K562 (cell line): ENCODE results near the gene COL16A1. TPM values are rescaled to one million over a fixed set of nuclear protein-coding genes. Genes with fewer than 3 reads are reported as not detected.

Experiments
- BRCA1 ChIP-seq, 2 experiments: fragments of 450-650 bp in 1 of 2; sonication (generic) in 1 of 2; formaldehyde crosslinking in 1 of 2; IDR thresholded peaks; 2 replicates each; pipeline versions ENCODE4 v1.5.0 to v1.6.1; 2017 to 2020; ENCODE audit warnings: mild to moderate bottlenecking in 1 of 2, missing genetic modification reagents in 1 of 2
- CAMTA2 ChIP-seq: fragments of 250-450 bp; sonication (Bioruptor Pico); conservative IDR thresholded peaks from 2 replicates; pipeline ENCODE4 v1.5.1; 2022
- CCNT2 ChIP-seq: IDR thresholded peaks from 2 replicates; pipeline ENCODE4 v1.6.1; 2011; ENCODE audit warnings: borderline replicate concordance, low read depth, mild to moderate bottlenecking, moderate library complexity, mixed read lengths, low read length; ENCODE audit not compliant: insufficient read length; ENCODE audit errors: extremely low read depth
- CHCHD3 ChIP-seq: fragments of 250-450 bp; sonication (Bioruptor Pico); IDR thresholded peaks from 2 replicates; pipeline ENCODE4 v2.1.2; 2022; ENCODE audit warnings: mild to moderate bottlenecking
- E4F1 ChIP-seq: fragments of 250-450 bp; sonication (Bioruptor Pico); IDR thresholded peaks from 2 replicates; pipeline ENCODE4 v1.5.0; 2021; ENCODE audit warnings: mild to moderate bottlenecking, borderline replicate concordance
- FOXK2 ChIP-seq, 2 experiments: fragments of 450-650 bp; IDR thresholded peaks in 1 of 2; conservative IDR thresholded peaks in 1 of 2; 2 replicates each; pipeline ENCODE4 v1.6.1; 2016; ENCODE audit warnings: low read depth in 2 of 2, mild to moderate bottlenecking in 1 of 2
- MEF2D ChIP-seq: conservative IDR thresholded peaks from 2 replicates; pipeline ENCODE4 v1.6.1; 2016; ENCODE audit warnings: low read depth, missing genetic modification characterization, missing compliant biosample characterization
- MYC ChIP-seq, 2 experiments: fragments of 250-450 bp in 1 of 2; sonication (Bioruptor Pico) in 1 of 2; IDR thresholded peaks; 2 replicates each; pipeline versions ENCODE4 v1.5.1 to v1.6.1; 2012 to 2021; ENCODE audit warnings: low read depth in 2 of 2, borderline replicate concordance in 1 of 2, improper control_type of control experiment in 1 of 2, low read length in 1 of 2, mild to moderate bottlenecking in 1 of 2, moderate library complexity in 1 of 2
- PHF20 ChIP-seq: fragments of 450-650 bp; IDR thresholded peaks from 2 replicates; pipeline ENCODE4 v1.6.1; 2018; ENCODE audit not compliant: partially characterized antibody
- POLR2G ChIP-seq: fragments of 200-400 bp; formaldehyde crosslinking; IDR thresholded peaks from 2 replicates; pipeline ENCODE4 v1.6.1; 2017; ENCODE audit warnings: low read depth, mild to moderate bottlenecking, antibody characterized with exemption, low read length, moderate library complexity
- RBBP5 ChIP-seq: fragments of 200-600 bp; sonication (generic); IDR thresholded peaks from 2 replicates; pipeline ENCODE4 v1.6.1; 2012; ENCODE audit warnings: borderline replicate concordance, mild to moderate bottlenecking, low read length, control low read depth, inconsistent platforms; ENCODE audit not compliant: insufficient read depth, poor library complexity, severe bottlenecking
- RBM15 ChIP-seq: fragments of 200-400 bp; formaldehyde crosslinking; IDR thresholded peaks from 2 replicates; pipeline ENCODE4 v1.6.1; 2018; ENCODE audit warnings: mild to moderate bottlenecking, low read length, moderate library complexity; ENCODE audit not compliant: insufficient read depth
- SRSF3 ChIP-seq: fragments of 200-400 bp; formaldehyde crosslinking; IDR thresholded peaks from 2 replicates; pipeline ENCODE4 v1.6.1; 2016; ENCODE audit warnings: mild to moderate bottlenecking, low read length, moderate library complexity; ENCODE audit not compliant: insufficient read depth
- TARDBP ChIP-seq: fragments of 450-650 bp; IDR thresholded peaks from 2 replicates; pipeline ENCODE4 v1.6.1; 2016
- U2AF2 ChIP-seq: fragments of 200-400 bp; formaldehyde crosslinking; optimal IDR thresholded peaks from 2 replicates; pipeline ENCODE3; 2017; ENCODE audit warnings: low read depth, mild to moderate bottlenecking, low read length
- ZNF644 ChIP-seq: fragments of 200-800 bp; sonication (Bioruptor generic); IDR thresholded peaks from 2 replicates; pipeline ENCODE4 v1.6.1; 2016; ENCODE audit warnings: low read depth, missing genetic modification characterization, missing compliant biosample characterization
- polyA plus RNA-seq, 8 experiments: library from polyadenylated mRNA; depleted of rRNA in 4 of 8; stranded (reverse) in 5 of 8; unstranded in 3 of 8; fragments of >200 nt; fragmentation: Nextera tagmentation in 2 of 8; fragmentation: Illumina TruSeq in 1 of 8; extraction: Ambion mirVana in 2 of 8; extraction: Trizol in 1 of 8; gene quantifications; 2 replicates each; pipeline versions ENCODE4 v1.2.1 to v1.2.3, GENCODE V29; 2011 to 2014; ENCODE audit warnings: inconsistent platforms in 1 of 8, missing spikeins in 1 of 8
- total RNA-seq, 7 experiments: library from RNA; depleted of rRNA in 6 of 7; stranded (reverse); fragments of >200 nt in 6 of 7; fragmentation: Illumina TruSeq in 2 of 7; extraction: Trizol in 2 of 7; gene quantifications; 2 replicates each; pipeline versions ENCODE4 v1.2.1 to v1.2.3, GENCODE V29; 2011 to 2021; ENCODE audit warnings: low replicate concordance in 1 of 7
- TF ChIP-seq, protein P1 (sequence below): fragments of 250-450 bp; sonication (Bioruptor Pico); IDR thresholded peaks from 2 replicates; pipeline ENCODE4 v1.6.1; 2021; ENCODE audit warnings: mild to moderate bottlenecking
- TF ChIP-seq, protein P2 (sequence below): fragments of 250-450 bp; sonication (Bioruptor Pico); IDR thresholded peaks from 2 replicates; pipeline ENCODE4 v1.8.0; 2021; ENCODE audit warnings: moderate library complexity, mild to moderate bottlenecking, inconsistent platforms
- TF ChIP-seq, protein P3 (sequence below): fragments of 150-350 bp; conservative IDR thresholded peaks from 2 replicates; pipeline ENCODE4 v1.6.1; 2014; ENCODE audit warnings: low read length

COL16A1 gene
- total and polyA plus RNA-seq, 9 of the 15 experiments (the other 6 are each of a cell fraction or from before 2014, with no cell fraction given) = 0.11 to 0.60 (median 0.11) TPM; not detected in 6

- TF ChIP-seq E4F1 (CRISPR knock-in tag) (no peak), RBM15 (no peak), CCNT2 (no peak), RBBP5 (peak; percentile 74), MEF2D (tag) (peak; percentile 58), U2AF2 (no peak), CAMTA2 (no peak), MYC (IDR thresholded peaks at IDR 0.05; ENCODE audit: low read depth, low read length) (peak; percentile 94), MYC (CRISPR knock-in tag; IDR thresholded peaks at IDR 0.05; ENCODE audit: borderline replicate concordance, low read depth) (no peak; the same call in 1 of the 2 replicates), FOXK2 (conservative IDR thresholded peaks at IDR 0.05 in 1 of 2, IDR thresholded peaks at IDR 0.05 in 1 of 2; ENCODE audit: low read depth in 2 of 2) (peak; percentile 74 to 76), PHF20 (peak; percentile 99), SRSF3 (no peak), POLR2G (peak; percentile 95), BRCA1 (IDR thresholded peaks at IDR 0.05) (no peak), BRCA1 (CRISPR knock-in tag; IDR thresholded peaks at IDR 0.05) (no peak), ZNF644 (tag) (peak; percentile 82; the same call in 1 of the 2 replicates), CHCHD3 (CRISPR knock-in tag) (0 out of 2 replicates have a peak, but pooled peaks have one; percentile 10), TARDBP (peak; percentile 95)
- TF ChIP-seq, protein P1, sequence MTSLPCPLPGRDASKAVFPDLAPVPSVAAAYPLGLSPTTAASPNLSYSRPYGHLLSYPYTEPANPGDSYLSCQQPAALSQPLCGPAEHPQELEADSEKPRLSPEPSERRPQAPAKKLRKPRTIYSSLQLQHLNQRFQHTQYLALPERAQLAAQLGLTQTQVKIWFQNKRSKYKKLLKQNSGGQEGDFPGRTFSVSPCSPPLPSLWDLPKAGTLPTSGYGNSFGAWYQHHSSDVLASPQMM (CRISPR knock-in tag) = no peak
- TF ChIP-seq, protein P2, sequence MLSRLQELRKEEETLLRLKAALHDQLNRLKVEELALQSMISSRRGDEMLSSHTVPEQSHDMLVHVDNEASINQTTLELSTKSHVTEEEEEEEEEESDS = no peak
- TF ChIP-seq, protein P3, sequence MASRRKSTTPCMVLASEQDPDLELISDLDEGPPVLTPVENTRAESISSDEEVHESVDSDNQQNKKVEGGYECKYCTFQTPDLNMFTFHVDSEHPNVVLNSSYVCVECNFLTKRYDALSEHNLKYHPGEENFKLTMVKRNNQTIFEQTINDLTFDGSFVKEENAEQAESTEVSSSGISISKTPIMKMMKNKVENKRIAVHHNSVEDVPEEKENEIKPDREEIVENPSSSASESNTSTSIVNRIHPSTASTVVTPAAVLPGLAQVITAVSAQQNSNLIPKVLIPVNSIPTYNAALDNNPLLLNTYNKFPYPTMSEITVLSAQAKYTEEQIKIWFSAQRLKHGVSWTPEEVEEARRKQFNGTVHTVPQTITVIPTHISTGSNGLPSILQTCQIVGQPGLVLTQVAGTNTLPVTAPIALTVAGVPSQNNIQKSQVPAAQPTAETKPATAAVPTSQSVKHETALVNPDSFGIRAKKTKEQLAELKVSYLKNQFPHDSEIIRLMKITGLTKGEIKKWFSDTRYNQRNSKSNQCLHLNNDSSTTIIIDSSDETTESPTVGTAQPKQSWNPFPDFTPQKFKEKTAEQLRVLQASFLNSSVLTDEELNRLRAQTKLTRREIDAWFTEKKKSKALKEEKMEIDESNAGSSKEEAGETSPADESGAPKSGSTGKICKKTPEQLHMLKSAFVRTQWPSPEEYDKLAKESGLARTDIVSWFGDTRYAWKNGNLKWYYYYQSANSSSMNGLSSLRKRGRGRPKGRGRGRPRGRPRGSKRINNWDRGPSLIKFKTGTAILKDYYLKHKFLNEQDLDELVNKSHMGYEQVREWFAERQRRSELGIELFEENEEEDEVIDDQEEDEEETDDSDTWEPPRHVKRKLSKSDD = peak; percentile 89; the same call in 1 of the 2 replicates
Measured at GRCh38 chr1:31644560-31645273, 59.1 kb downstream of the COL16A1 start, which contains the start of gene PEF1 (continued).
